Muscle of leg (tissue), 11 donors: Measurements from ENCODE around the gene MARCHF4. TPM values are rescaled to one million over a fixed set of nuclear protein-coding genes. Genes with fewer than 3 reads are reported as not detected.

ENCODE experiments used
- DNase-seq: peaks from one replicate; pipeline ENCODE4 v3.0.0; 2013
- H3K27ac ChIP-seq: one replicate; pipeline ENCODE4 v1.5.1; 2013; ENCODE audit warnings: mild to moderate bottlenecking, low read length, control low read depth
- H3K27me3 ChIP-seq: one replicate; pipeline ENCODE4 v1.6.1; 2013; ENCODE audit warnings: low read length; ENCODE audit not compliant: control insufficient read depth, insufficient read depth
- H3K36me3 ChIP-seq: one replicate; pipeline ENCODE4 v1.6.1; 2013; ENCODE audit warnings: low read length; ENCODE audit not compliant: control insufficient read depth, insufficient read depth
- H3K4me1 ChIP-seq: one replicate; pipeline ENCODE4 v1.6.1; 2013; ENCODE audit warnings: low read length; ENCODE audit not compliant: control insufficient read depth, insufficient read depth
- H3K4me3 ChIP-seq: one replicate; pipeline ENCODE4 v1.5.1; 2013; ENCODE audit warnings: low read length, control low read depth
- H3K9me3 ChIP-seq: replicated peaks from 2 replicates; pipeline ENCODE4 v1.6.1; 2013; ENCODE audit warnings: low read depth, low read length; ENCODE audit not compliant: control insufficient read depth
- WGBS: methylation state at CpG from one replicate; pipeline ENCODE4 v1.1.5; 2013; ENCODE audit warnings: missing lambda C conversion rate; ENCODE audit not compliant: insufficient coverage; 5-methylcytosine and 5-hydroxymethylcytosine counted together
- polyA plus RNA-seq, 8 donors: library from polyadenylated mRNA; unstranded; fragments of 120-200 nt; gene quantifications; one replicate each; pipeline versions ENCODE4 v1.2.1 to v1.2.3, GENCODE V29; 2013; ENCODE audit warnings: inconsistent platforms in 1 of 8, low replicate concordance in 1 of 8; ENCODE audit not compliant: insufficient read length in 8 of 8, insufficient read depth in 1 of 8
- total RNA-seq: library from RNA; stranded (reverse); fragments of 120-200 nt; gene quantifications from one replicate; pipeline ENCODE4 v1.2.4, GENCODE V29; 2013

Gene MARCHF4
- total and polyA plus RNA-seq, 9 donors = 0.08 to 0.17 (median 0.13) TPM; not detected in 1

GRCh38 chr2:216372761-216373291 is 543 bp upstream of the MARCHF4 start:
- no CpG with 5 or more reads among the region's 6 CpGs for WGBS
- H3K27me3 ChIP-seq = peaks cover 27% of the 10 kb centered on the region
- no peak for DNase-seq
- no peaks in the 10 kb centered on the region for H3K36me3 ChIP-seq
- no peaks in the 10 kb centered on the region for H3K9me3 ChIP-seq
- H3K4me3 ChIP-seq = no peak overlapping the region
- no peak overlapping the region for H3K27ac ChIP-seq
- peaks cover 10% of the 10 kb centered on the region for H3K4me1 ChIP-seq

- Histone ChIP-seq H3K4me1 (peaks cover 10% of the 10 kb centered on the region), H3K27ac (no peak overlapping the region), H3K4me3 (no peak overlapping the region), H3K27me3 (peaks cover 27% of the 10 kb centered on the region), H3K9me3 (no peaks in the 10 kb centered on the region), H3K36me3 (no peaks in the 10 kb centered on the region)
- WGBS = under 1% methylated on average over 33 of the region's 53 CpGs
- no peak for DNase-seq
Observed at GRCh38 chr2:216370961-216371712, 1.1 kb downstream of the MARCHF4 start.

- Histone ChIP-seq H3K36me3 (no peaks in the 10 kb centered on the region), H3K27me3 (peaks cover 27% of the 10 kb centered on the region), H3K27ac (no peak overlapping the region), H3K4me3 (no peak overlapping the region), H3K9me3 (no peaks in the 10 kb centered on the region), H3K4me1 (peaks cover 10% of the 10 kb centered on the region)
- no peak for DNase-seq
- WGBS = 74% methylated on average over 15 of the region's 18 CpGs
Observed at GRCh38 chr2:216369821-216370220, 2.5 kb downstream of the MARCHF4 start.

- H3K27ac ChIP-seq = no peak overlapping the region
- no peaks in the 10 kb centered on the region for H3K9me3 ChIP-seq
- H3K4me3 ChIP-seq = no peak overlapping the region
- H3K36me3 ChIP-seq = no peaks in the 10 kb centered on the region
- WGBS = 14% methylated on average over 1 of the region's 5 CpGs
- H3K4me1 ChIP-seq = peaks cover 8% of the 10 kb centered on the region
- DNase-seq = no peak
- H3K27me3 ChIP-seq = peaks cover 23% of the 10 kb centered on the region
Observed at GRCh38 chr2:216366777-216367471, 5.4 kb downstream of the MARCHF4 start.

GRCh38 chr2:216365518-216365917 is 6.8 kb downstream of the MARCHF4 start:
- peaks cover 9% of the 10 kb centered on the region for H3K27me3 ChIP-seq
- H3K4me3 ChIP-seq = no peak overlapping the region
- WGBS = no CpG with 5 or more reads among the region's 2 CpGs
- no peaks in the 10 kb centered on the region for H3K9me3 ChIP-seq
- peaks cover 2% of the 10 kb centered on the region for H3K4me1 ChIP-seq
- no peak for DNase-seq
- no peak overlapping the region for H3K27ac ChIP-seq
- no peaks in the 10 kb centered on the region for H3K36me3 ChIP-seq

- DNase-seq = no peak
- WGBS = no CpG with 5 or more reads among the region's 3 CpGs
- H3K36me3 ChIP-seq = no peaks in the 10 kb centered on the region
- no peaks in the 10 kb centered on the region for H3K9me3 ChIP-seq
- H3K4me3 ChIP-seq = no peak overlapping the region
- H3K4me1 ChIP-seq = peaks cover 2% of the 10 kb centered on the region
- H3K27me3 ChIP-seq = no peaks in the 10 kb centered on the region
- H3K27ac ChIP-seq = no peak overlapping the region
Observed at GRCh38 chr2:216363221-216363620, 9.1 kb downstream of the MARCHF4 start.

- no CpG with 5 or more reads among the region's 2 CpGs for WGBS
Observed at GRCh38 chr2:216362730-216363129, 9.6 kb downstream of the MARCHF4 start.

GRCh38 chr2:216355711-216356110 is 16.6 kb downstream of the MARCHF4 start:
- H3K4me3 ChIP-seq = no peak overlapping the region
- DNase-seq = no peak
- H3K27me3 ChIP-seq = no peaks in the 10 kb centered on the region
- no peaks in the 10 kb centered on the region for H3K36me3 ChIP-seq
- no peaks in the 10 kb centered on the region for H3K9me3 ChIP-seq
- H3K27ac ChIP-seq = no peak overlapping the region
- WGBS = 40% methylated on average over 1 of the region's 2 CpGs
- H3K4me1 ChIP-seq = no peaks in the 10 kb centered on the region

More at GRCh38 chr2:216362730-216363129, 9.6 kb downstream of the MARCHF4 start:
- Histone ChIP-seq H3K27ac (no peak overlapping the region), H3K36me3 (no peaks in the 10 kb centered on the region), H3K4me3 (no peak overlapping the region), H3K27me3 (no peaks in the 10 kb centered on the region), H3K4me1 (peaks cover 2% of the 10 kb centered on the region), H3K9me3 (no peaks in the 10 kb centered on the region)
- peak; percentile 48 for DNase-seq

- Histone ChIP-seq H3K9me3 (no peaks in the 10 kb centered on the region), H3K27ac (no peak overlapping the region), H3K36me3 (no peaks in the 10 kb centered on the region), H3K27me3 (no peaks in the 10 kb centered on the region), H3K4me1 (no peaks in the 10 kb centered on the region), H3K4me3 (no peak overlapping the region)
- 45% methylated on average over 3 of the region's 4 CpGs for WGBS
- DNase-seq = no peak
Observed at GRCh38 chr2:216354306-216354705, 18.0 kb downstream of the MARCHF4 start.

GRCh38 chr2:216352653-216353270 is 19.5 kb downstream of the MARCHF4 start:
- no peaks in the 10 kb centered on the region for H3K36me3 ChIP-seq
- H3K4me1 ChIP-seq = no peaks in the 10 kb centered on the region
- 76% methylated on average over 2 of the region's 5 CpGs for WGBS
- H3K27ac ChIP-seq = no peak overlapping the region
- no peak for DNase-seq
- H3K4me3 ChIP-seq = no peak overlapping the region
- no peaks in the 10 kb centered on the region for H3K9me3 ChIP-seq
- H3K27me3 ChIP-seq = no peaks in the 10 kb centered on the region
